GM12874 (cell line): ENCODE data around the gene GPR119.
A peak's percentile ranks its signal among the peaks of the same experiment; 100 is the strongest.

Experiments
- TF ChIP-seq, protein P1 (sequence below): IDR thresholded peaks from 2 replicates; pipeline ENCODE4 v1.5.1; 2011; ENCODE audit warnings: low read depth, mild to moderate bottlenecking, control low read depth, low read length, moderate library complexity; ENCODE audit not compliant: insufficient read depth

The GPR119 gene

DNA sequence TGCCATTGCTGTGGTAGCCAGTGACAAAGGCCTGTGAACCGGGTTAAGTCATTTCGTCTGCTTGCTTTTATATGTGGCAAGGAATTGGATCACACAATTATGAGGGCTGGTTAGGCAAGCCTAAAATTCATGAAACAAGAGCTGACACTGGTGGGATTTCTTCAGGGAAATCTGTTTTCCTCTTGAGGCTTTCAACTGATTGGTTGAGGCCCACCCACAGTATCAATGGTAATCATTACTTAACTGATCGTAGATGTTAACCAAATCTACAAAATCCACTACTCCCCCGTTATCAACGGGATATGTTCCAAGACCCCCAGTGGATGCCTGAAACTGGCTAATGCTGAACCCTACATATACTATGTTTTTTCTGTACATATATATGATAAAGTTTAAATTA lies 29.3 kb upstream of the GPR119 start:
- TF ChIP-seq, protein P1, sequence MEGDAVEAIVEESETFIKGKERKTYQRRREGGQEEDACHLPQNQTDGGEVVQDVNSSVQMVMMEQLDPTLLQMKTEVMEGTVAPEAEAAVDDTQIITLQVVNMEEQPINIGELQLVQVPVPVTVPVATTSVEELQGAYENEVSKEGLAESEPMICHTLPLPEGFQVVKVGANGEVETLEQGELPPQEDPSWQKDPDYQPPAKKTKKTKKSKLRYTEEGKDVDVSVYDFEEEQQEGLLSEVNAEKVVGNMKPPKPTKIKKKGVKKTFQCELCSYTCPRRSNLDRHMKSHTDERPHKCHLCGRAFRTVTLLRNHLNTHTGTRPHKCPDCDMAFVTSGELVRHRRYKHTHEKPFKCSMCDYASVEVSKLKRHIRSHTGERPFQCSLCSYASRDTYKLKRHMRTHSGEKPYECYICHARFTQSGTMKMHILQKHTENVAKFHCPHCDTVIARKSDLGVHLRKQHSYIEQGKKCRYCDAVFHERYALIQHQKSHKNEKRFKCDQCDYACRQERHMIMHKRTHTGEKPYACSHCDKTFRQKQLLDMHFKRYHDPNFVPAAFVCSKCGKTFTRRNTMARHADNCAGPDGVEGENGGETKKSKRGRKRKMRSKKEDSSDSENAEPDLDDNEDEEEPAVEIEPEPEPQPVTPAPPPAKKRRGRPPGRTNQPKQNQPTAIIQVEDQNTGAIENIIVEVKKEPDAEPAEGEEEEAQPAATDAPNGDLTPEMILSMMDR, result no peak

DNA sequence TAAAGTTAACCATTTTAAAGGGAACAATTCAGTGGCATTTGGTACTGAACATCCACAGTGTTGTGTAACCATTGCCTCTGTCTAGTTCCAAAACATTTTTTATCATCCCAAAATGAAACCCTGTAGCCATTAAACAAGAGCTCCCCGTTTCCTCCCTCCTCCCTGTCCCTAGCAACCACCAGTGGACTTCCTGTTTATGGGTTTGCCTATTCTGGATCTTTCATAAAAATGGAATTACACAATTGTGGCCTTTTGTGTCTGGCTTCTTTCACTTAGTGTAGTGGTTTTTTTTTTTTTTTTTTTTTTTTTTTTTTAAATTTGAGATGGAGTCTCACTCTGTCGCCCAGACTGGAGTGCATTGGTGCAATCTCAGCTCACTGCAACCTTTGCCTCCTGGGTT lies 27.9 kb upstream of the GPR119 start:
- TF ChIP-seq, protein P1, result no peak

DNA sequence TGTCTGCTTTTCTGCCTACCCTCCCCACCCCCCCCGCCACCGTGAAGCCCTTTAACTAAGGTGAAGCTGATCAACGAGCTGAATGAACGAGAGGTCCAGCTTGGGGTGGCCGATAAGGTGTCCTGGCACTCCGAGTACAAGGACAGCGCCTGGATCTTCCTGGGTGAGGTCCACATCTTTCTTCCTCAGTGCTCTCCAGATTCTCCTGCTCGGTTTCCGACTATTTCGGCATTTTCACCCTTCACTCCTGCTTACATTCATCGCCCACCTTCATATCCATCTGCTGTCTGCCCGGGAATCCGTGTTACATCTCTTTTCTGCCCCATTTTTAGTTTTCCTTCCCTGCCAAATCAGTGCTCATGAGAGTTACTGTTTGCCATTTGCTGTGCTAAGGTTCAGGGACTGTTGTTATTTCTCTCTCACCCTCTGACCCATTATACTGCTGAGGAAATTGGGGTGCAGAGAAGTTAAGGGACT lies 16.8 kb upstream of the GPR119 start:
- TF ChIP-seq, protein P1, result no peak

DNA sequence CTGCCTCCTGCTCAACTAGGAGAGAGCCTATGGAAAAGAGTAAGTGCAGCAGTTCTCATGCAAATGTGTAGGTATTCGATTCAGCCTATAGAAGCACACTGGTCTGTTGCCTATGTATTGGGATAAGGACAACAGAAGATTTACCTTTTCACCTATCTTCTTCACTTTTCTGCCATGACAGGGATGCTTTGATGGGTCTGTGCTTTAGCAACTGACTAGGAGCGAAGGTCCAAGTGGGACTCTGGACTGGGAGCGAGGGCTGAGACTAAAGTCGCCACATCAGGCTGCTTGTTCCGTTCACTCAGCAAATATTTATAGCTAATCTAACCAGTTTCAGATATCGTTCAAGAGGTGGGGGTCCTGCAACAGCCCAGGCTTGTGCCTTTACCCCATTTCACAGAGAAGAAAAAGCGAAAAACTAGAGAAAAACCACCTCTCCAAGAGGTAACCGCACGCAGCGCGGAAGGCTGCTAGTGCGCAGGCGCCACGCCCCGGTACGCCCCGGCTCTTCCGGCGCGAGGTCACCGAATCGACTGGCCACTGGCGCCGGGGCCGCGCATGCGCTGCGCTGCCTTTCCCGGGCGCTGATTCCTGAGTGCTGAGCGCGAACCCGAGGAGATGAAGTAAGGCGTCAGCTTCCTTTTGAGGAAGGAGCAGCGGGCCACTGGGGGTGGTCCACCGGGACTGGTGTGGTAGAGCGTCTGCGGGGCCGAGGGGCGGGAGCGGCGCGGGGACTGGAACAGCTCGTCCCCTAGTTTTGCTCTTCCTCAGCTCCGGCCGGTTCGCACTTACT lies 16.1 kb upstream of the GPR119 start, which contains the start of gene RBMX2:
RBMX2 (plus strand) TSS at position 573 of the 793 bp plus-strand sequence; CDS start at position 619, 46 bp downstream.
- TF ChIP-seq, protein P1, result no peak

DNA sequence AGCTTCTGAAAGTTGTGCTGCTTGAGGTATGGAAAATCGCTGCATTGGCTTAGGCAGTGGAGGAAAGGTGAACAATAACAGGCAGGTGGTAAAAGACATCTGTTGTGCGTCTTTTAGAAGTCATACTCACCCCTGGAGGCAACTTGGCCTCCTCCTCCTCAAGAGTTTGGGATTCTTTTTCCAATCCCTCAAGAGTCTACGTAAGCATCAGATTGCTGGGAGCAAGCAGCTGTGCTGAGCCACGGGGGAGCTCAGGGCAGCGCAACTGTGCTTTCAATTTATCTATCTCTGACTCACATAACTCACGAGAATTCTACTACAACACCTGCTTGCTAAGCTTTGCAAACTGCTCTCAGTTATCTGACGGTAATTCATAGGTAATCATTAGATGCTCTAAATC lies 9.9 kb upstream of the GPR119 start:
- TF ChIP-seq, protein P1, result no peak

DNA sequence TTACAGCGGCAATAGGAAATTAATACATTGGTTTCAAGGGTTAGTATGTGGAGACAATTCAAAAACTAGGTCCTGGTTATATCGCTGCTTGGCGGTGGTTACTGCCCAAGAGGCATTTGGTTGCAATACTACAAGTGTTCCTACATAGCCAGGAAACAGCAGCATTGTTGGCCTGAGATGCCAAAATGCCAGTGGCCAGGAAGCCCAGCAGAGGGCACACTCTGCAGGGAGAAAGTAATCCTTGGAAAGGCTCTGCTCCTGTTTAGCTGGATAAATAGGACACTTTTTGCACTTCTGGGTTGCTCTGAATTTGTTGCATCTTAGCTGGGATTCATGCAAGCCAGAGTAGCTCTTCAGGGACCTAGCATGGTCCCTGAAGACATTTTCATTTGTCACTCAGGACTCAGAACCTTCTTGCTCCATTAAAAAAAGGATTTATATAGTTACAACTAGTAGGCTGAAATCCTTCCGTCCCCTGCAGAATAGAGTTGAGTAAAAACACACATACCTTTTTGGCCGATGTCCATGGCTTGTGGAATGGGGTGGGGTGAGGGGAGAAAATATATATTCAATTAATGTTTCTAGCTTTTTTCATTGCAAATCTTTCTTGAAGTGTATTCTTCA lies 8.1 kb upstream of the GPR119 start:
- TF ChIP-seq, protein P1, result peak; percentile 40

DNA sequence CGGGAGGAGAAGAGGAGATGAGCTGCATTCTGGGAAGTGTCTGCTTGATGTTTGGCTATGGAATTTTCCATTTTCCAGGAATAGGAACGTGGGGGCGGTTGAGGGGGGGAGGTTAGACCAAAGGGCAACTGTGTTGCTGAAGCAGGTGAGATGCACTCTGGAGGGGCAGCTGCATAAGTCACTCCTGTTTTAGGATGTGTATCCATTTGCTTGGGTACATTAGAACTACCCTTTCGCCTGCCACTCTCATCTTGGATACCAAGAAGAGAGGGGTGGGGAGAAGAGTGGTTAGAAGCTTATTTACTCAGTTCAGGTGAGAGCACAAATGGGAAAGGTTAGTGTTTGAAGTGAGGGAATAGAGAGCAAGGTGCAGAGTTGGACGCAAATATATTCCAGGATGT lies 934 bp upstream of the GPR119 start:
- TF ChIP-seq, protein P1, result no peak
